SK-N-SH treated with all-trans-retinoic acid at 6 μM for 48 hours (cell line): ENCODE data around the gene ABHD8.

Source experiments
- GLIS3 ChIP-seq: fragments of 250-450 bp; sonication (Bioruptor Pico); IDR thresholded peaks from 2 replicates; pipeline ENCODE4 v1.5.0; 2020; ENCODE audit warnings: mild to moderate bottlenecking, moderate library complexity
- PPARA ChIP-seq: fragments of 250-450 bp; sonication (Bioruptor Pico); IDR thresholded peaks from 2 replicates; pipeline ENCODE4 v1.5.0; 2020; ENCODE audit warnings: mild to moderate bottlenecking, borderline replicate concordance
- RARB ChIP-seq: fragments of 250-450 bp; sonication (Bioruptor Pico); IDR thresholded peaks from 2 replicates; pipeline ENCODE4 v1.8.0; 2021; ENCODE audit warnings: mild to moderate bottlenecking, moderate library complexity
- TCF4 ChIP-seq: fragments of 250-450 bp; sonication (Bioruptor Pico); IDR thresholded peaks from 2 replicates; pipeline ENCODE4 v1.8.0; 2021; ENCODE audit warnings: mild to moderate bottlenecking, moderate library complexity, borderline replicate concordance
- ZFP3 ChIP-seq: fragments of 250-450 bp; sonication (Bioruptor Pico); IDR thresholded peaks from 2 replicates; pipeline ENCODE4 v1.5.0; 2020; ENCODE audit warnings: mild to moderate bottlenecking, moderate library complexity
- ZNF8 ChIP-seq: fragments of 450-650 bp; formaldehyde crosslinking; IDR thresholded peaks from 2 replicates; pipeline ENCODE4 v1.5.0; 2020; ENCODE audit warnings: mild to moderate bottlenecking, moderate library complexity
- TF ChIP-seq, protein P1 (sequence below): fragments of 250-450 bp; sonication (Bioruptor Pico); IDR thresholded peaks from 2 replicates; pipeline ENCODE4 v1.8.0; 2020; ENCODE audit warnings: mild to moderate bottlenecking, moderate library complexity, borderline replicate concordance
- TF ChIP-seq, protein P2 (sequence below): fragments of 250-450 bp; sonication (Bioruptor Pico); IDR thresholded peaks from 2 replicates; pipeline ENCODE4 v1.5.1; 2020; ENCODE audit warnings: low read depth, mild to moderate bottlenecking, moderate library complexity
- TF ChIP-seq, protein P3 (sequence below): fragments of 250-450 bp; sonication (Bioruptor Pico); IDR thresholded peaks from 2 replicates; pipeline ENCODE4 v1.8.0; 2021; ENCODE audit warnings: low read depth, mild to moderate bottlenecking, moderate library complexity, borderline replicate concordance

DNA sequence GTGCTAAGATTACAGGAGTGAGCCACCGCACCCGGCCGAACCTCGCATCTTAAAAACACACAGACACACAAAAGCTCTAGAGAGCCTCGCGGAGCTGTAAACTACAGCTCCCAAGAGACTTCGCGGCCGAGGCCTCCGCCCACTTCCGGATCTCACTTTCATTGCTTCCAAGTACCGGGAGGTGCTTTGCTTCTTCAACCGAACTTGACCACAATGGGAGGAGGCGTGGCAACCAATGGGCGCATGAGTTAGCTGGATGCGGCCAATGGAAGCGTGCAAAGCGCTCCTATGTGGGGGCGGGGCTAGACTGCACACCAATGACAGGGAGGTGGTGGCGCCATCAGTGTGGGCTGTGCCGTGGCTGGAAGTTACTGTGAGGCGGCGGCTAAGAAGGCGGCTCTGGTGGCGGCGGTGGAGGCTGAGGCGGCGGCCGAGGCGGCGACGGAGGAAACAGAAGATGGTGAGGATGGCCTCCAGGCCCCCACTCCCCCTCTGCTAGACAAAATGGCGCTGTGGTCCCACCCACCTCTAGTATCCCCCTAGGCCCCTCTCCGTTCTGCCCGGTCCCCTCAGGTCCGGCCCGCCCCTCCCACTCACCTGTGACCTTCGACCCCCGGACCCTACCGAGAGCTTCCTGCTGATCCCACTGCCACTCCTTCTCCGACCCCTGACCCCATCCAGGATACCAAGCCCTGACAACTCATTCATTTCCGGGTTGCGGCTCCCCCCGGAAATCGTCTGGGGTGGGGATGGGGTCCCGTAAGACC is 6.2 kb upstream of the ABHD8 start, which contains the start of gene DDA1:
- TF ChIP-seq GLIS3 (CRISPR knock-in tag) (no peak), TCF4 (CRISPR knock-in tag) (no peak), RARB (CRISPR knock-in tag) (no peak), ZNF8 (CRISPR knock-in tag) (no peak), PPARA (CRISPR knock-in tag) (no peak), ZFP3 (CRISPR knock-in tag) (no peak)
- TF ChIP-seq, protein P1, sequence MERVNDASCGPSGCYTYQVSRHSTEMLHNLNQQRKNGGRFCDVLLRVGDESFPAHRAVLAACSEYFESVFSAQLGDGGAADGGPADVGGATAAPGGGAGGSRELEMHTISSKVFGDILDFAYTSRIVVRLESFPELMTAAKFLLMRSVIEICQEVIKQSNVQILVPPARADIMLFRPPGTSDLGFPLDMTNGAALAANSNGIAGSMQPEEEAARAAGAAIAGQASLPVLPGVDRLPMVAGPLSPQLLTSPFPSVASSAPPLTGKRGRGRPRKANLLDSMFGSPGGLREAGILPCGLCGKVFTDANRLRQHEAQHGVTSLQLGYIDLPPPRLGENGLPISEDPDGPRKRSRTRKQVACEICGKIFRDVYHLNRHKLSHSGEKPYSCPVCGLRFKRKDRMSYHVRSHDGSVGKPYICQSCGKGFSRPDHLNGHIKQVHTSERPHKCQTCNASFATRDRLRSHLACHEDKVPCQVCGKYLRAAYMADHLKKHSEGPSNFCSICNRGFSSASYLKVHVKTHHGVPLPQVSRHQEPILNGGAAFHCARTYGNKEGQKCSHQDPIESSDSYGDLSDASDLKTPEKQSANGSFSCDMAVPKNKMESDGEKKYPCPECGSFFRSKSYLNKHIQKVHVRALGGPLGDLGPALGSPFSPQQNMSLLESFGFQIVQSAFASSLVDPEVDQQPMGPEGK (CRISPR knock-in tag) = no peak
- TF ChIP-seq, protein P2, sequence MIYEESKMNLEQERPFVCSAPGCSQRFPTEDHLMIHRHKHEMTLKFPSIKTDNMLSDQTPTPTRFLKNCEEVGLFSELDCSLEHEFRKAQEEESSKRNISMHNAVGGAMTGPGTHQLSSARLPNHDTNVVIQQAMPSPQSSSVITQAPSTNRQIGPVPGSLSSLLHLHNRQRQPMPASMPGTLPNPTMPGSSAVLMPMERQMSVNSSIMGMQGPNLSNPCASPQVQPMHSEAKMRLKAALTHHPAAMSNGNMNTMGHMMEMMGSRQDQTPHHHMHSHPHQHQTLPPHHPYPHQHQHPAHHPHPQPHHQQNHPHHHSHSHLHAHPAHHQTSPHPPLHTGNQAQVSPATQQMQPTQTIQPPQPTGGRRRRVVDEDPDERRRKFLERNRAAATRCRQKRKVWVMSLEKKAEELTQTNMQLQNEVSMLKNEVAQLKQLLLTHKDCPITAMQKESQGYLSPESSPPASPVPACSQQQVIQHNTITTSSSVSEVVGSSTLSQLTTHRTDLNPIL = no peak
- TF ChIP-seq, protein P3, sequence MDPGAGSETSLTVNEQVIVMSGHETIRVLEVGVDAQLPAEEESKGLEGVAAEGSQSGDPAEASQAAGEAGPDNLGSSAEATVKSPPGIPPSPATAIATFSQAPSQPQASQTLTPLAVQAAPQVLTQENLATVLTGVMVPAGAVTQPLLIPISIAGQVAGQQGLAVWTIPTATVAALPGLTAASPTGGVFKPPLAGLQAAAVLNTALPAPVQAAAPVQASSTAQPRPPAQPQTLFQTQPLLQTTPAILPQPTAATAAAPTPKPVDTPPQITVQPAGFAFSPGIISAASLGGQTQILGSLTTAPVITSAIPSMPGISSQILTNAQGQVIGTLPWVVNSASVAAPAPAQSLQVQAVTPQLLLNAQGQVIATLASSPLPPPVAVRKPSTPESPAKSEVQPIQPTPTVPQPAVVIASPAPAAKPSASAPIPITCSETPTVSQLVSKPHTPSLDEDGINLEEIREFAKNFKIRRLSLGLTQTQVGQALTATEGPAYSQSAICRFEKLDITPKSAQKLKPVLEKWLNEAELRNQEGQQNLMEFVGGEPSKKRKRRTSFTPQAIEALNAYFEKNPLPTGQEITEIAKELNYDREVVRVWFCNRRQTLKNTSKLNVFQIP (CRISPR knock-in tag) = no peak
